ENCODE results near the gene APC. TPM values are rescaled to one million over a fixed set of nuclear protein-coding genes. Genes with fewer than 3 reads are reported as not detected.

The APC gene
- total and polyA plus RNA-seq, 12 donors: 2.5 to 78.8 (median 37.1) TPM

DNA sequence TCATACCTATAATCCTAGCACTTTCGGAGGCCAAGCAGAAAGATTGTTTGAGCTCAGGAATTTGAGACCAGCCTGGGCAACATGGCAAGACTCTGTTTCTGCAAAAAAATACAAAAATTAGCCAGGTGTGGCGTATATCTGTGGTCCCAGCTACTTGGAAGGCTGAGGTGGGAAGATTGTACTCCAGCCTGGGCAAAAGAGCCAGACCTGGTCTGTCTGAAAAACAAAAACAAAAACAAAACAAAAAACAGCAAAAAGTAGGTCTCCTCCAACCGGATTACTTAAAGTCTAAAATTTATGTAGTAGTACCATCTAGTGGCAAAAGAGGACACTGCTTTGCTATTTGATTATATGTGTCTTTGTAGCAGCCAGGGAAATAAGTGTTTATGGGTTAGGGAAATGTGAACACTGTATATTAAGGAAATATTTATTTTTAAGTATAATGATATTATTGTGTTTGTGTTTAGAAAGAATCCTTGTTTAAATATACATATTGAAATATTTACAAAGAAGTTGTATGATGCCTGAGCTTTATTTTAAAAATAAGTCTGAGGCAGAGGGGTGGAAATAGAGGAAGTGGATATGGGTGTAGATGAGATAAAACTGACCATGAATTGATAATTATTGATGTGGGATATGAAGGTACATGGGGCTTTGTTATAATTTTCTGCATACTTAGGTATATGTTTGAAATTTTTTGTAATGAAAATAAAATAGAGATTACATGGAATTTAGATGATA is 20.0 kb downstream of the APC start:
- 24 to 37% (median 28%) methylated on average over 3 of the region's 3 CpGs for WGBS, 4 donors
- no peaks in the 10 kb centered on the region for H3K9me3 ChIP-seq (replicated peaks in 1 of 3)
- intact Hi-C loops (cut with DNase I): loop anchor here (2.0 to 10.0 kb wide), 3 partner anchors 63 to 205 kb away; no protein-coding TSS in a partner anchor
- peak overlapping the region in 1 of 4 donors; percentile 40 for H3K4me3 ChIP-seq
- no peak overlapping the region for H3K27ac ChIP-seq
- peaks cover 0 to 4% of the 10 kb centered on the region in 2 donors for H3K4me1 ChIP-seq (replicated peaks in 1 of 2)
- no peaks in the 10 kb centered on the region for H3K27me3 ChIP-seq
- TF ChIP-seq CTCF (IDR thresholded peaks at IDR 0.05) (peak; percentile 70 to 95 (median 86)), POLR2A (IDR thresholded peaks at IDR 0.05) (no peak)
- peaks cover 0 to 9% of the 10 kb centered on the region in 2 donors for H3K36me3 ChIP-seq (replicated peaks in 1 of 2)
- no peak for DNase-seq

DNA sequence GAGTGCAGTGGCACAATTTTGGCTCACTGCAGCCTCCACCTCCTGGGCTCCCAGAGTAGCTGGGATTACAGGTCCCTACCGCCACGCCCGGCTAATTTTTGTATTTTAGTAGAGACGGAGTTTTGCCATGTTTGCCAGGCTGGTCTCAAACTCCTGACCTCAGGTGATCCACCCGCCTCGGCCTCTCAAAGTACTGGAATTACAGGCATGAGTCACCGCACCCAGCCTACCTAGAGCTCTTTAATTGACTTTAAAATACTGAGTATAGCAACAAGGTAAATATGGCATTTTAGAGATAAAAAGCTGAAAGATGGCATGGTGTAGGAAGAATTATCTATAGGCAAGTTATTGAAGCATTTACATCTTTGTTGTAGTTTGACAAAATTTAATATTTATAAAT is 21.0 kb downstream of the APC start:
- Histone ChIP-seq H3K4me3 (no peak overlapping the region), H3K27me3 (no peaks in the 10 kb centered on the region), H3K9me3 (replicated peaks in 1 of 3) (no peaks in the 10 kb centered on the region), H3K36me3 (replicated peaks in 1 of 2) (peaks cover 0 to 9% of the 10 kb centered on the region in 2 donors), H3K27ac (no peak overlapping the region), H3K4me1 (replicated peaks in 1 of 2) (peaks cover 0 to 4% of the 10 kb centered on the region in 2 donors)
- TF ChIP-seq CTCF (IDR thresholded peaks at IDR 0.05) (no peak), POLR2A (IDR thresholded peaks at IDR 0.05) (no peak)
- intact Hi-C loops (cut with DNase I): loop anchor here in 1 of 2 donors (5.0 to 10.0 kb wide), 2 partner anchors 64 to 206 kb away; no protein-coding TSS in a partner anchor
- WGBS, 4 donors: 81 to 93% (median 88%) methylated on average over 4 to 7 of the region's 7 CpGs
- no peak for DNase-seq

DNA sequence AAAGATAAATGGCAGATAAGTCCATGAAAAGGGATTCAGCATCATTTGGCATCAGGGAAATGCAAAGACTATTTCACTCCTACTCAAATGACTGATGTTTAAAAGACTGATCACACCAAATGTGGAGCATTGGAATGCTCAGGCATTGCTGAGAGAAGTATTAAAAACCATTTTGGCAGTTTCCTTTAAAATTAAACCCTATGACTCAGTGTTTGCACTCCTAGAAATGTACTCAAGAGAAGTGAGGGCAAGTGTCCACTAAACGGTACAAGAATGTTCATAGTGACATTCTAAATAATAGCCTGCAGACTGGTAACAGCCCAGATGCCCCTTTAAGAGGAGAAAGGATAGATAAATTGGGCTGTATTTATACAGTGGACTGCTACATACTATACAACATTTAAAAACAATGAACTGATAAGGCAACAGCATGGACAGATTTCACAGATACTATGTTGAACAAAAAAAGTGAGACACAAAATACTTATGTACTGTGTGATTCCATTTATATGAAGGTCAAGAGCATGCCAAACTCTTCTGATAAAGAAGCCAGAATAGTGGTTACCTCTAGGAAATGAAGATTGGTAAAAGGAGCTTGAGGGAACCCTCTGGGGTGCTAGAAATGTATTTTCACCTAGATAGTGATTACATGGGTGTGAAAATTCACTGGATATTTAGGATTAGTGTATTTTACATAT is 24.6 kb downstream of the APC start:
- no peaks in the 10 kb centered on the region for H3K9me3 ChIP-seq (replicated peaks in 1 of 3)
- peaks cover 0 to 3% of the 10 kb centered on the region in 2 donors for H3K4me1 ChIP-seq (replicated peaks in 1 of 2)
- H3K36me3 ChIP-seq (replicated peaks in 1 of 2): peaks cover 0 to 12% of the 10 kb centered on the region in 2 donors
- intact Hi-C loops (cut with DNase I): no loop called here
- no peaks in the 10 kb centered on the region for H3K27me3 ChIP-seq
- TF ChIP-seq CTCF (IDR thresholded peaks at IDR 0.05) (no peak), POLR2A (IDR thresholded peaks at IDR 0.05) (no peak)
- no peak overlapping the region for H3K4me3 ChIP-seq
- no peak overlapping the region for H3K27ac ChIP-seq
- DNase-seq: no peak
- 22 to 35% (median 28%) methylated on average over 1 of the region's 1 CpG for WGBS, 4 donors

GRCh38 chr5:112763165-112763564 is 25.5 kb downstream of the APC start:
- TF ChIP-seq POLR2A (IDR thresholded peaks at IDR 0.05) (no peak), CTCF (IDR thresholded peaks at IDR 0.05) (no peak)
- 91 to 98% (median 97%) methylated on average over 1 of the region's 1 CpG for WGBS, 4 donors
- DNase-seq: no peak
- peaks cover 0 to 19% of the 10 kb centered on the region in 2 donors for H3K36me3 ChIP-seq (replicated peaks in 1 of 2)
- no peak overlapping the region for H3K27ac ChIP-seq
- H3K4me1 ChIP-seq (replicated peaks in 1 of 2): no peaks in the 10 kb centered on the region
- intact Hi-C loops (cut with DNase I): no loop called here
- no peak overlapping the region for H3K4me3 ChIP-seq
- H3K27me3 ChIP-seq: no peaks in the 10 kb centered on the region
- H3K9me3 ChIP-seq (replicated peaks in 1 of 3): no peaks in the 10 kb centered on the region
